Epithelial cell of proximal tubule (primary cell): ENCODE results near the gene RUFY4. TPM values are rescaled to one million over a fixed set of nuclear protein-coding genes. Genes with fewer than 3 reads are reported as not detected.

Experiments used
- DNase-seq: peaks from one replicate; pipeline ENCODE4 v3.0.0-alpha.2; 2011; ENCODE audit warnings: low read depth
- H3K4me3 ChIP-seq: 2 replicates; pipeline ENCODE4 v1.5.1; 2011; ENCODE audit warnings: low read depth, mild to moderate bottlenecking, low read length
- total RNA-seq: library from RNA; depleted of rRNA; stranded (reverse); fragments of >200 nt; gene quantifications from 2 replicates; pipeline ENCODE4 v1.2.3, GENCODE V29; 2015
- TF ChIP-seq, protein P1 (sequence below): conservative IDR thresholded peaks from 2 replicates; pipeline ENCODE4 v1.5.1; 2012; ENCODE audit warnings: low read depth, mild to moderate bottlenecking, low read length

The RUFY4 gene
- total RNA-seq, 1 donor from 2014 or later = not detected

DNA sequence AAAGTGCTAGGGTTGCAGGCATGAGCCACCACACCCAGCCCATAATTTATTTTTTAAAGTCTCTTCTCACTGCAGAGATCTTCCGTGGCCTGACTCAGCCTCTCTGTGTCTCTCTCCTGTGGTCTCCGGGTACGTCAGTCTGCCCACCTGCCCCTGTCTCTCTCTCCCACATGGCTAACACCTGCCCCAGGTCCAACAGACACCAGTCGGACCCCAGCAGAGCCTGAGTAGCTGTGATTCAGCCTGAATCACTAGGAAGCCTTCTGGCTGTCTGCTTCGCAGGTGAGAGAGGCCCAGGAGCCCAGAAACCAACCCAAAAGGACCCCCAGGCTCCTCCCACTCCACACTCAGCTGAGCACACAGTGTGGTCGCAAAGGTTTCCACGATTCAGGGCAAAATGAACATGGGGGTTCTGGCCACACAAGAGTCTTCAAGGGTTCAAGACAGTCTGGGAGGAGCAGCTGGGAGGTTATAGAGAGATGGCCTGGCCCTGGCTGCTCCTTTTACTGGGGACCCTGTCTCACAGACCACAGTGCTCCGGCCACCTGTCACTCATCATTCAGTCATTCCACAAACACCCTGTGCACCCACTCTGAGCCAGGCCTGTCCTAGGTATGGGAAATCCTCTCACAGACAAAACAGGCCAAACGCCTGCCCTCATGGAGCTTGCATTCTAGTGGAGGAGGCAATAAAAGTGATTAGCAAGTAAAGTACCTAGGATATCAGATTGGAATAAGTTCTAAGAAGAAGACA lies 8.6 kb downstream of the RUFY4 start:
- DNase-seq = no peak
- TF ChIP-seq, protein P1, sequence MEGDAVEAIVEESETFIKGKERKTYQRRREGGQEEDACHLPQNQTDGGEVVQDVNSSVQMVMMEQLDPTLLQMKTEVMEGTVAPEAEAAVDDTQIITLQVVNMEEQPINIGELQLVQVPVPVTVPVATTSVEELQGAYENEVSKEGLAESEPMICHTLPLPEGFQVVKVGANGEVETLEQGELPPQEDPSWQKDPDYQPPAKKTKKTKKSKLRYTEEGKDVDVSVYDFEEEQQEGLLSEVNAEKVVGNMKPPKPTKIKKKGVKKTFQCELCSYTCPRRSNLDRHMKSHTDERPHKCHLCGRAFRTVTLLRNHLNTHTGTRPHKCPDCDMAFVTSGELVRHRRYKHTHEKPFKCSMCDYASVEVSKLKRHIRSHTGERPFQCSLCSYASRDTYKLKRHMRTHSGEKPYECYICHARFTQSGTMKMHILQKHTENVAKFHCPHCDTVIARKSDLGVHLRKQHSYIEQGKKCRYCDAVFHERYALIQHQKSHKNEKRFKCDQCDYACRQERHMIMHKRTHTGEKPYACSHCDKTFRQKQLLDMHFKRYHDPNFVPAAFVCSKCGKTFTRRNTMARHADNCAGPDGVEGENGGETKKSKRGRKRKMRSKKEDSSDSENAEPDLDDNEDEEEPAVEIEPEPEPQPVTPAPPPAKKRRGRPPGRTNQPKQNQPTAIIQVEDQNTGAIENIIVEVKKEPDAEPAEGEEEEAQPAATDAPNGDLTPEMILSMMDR = no peak
- H3K4me3 ChIP-seq = no peak overlapping the region

DNA sequence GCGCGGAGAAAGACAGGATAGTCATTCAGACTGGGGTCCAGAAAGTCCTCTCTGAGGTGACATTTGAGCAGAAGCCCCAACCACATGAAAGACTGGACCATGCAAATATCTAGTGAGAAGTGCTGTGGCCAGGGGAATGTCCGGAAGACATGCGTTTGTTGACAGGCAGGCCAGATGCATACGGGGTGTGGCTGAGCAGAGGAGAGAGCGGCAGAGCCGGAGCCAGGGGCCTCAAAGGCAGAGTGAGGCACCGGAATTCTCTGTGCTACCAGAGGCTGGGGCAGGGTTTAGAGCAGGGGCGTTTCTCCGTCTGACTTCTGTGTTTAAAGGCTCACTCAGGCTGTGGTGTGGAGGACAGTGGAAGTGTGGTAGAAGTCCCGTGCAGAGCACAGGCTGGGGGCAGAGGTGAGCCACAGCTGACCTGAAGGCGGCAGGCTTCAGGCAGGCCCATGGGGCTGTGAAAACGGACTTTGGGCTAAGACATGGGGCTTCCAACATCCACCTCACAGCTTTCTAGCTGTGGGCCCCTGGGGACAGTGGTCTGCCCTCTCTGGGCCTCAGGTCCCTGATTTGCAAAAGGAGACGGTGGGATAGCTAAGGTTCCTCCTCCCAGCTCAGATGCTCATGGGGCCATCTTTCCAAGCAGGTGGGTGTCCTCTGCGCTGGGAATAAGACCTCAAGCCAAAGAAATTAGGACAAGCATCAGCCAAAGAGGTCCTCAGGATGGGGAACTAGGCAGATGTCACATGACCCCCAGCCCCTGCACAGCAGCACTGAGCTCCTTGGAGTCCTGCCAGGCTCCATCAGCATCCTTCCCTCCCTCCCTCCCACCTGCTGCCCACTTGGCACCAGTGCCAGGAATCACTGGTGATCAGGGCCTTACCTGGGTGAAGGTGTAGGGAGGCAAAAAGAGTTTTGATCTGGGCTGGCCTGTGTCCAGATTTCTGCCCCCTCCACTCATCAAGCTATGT lies 11.2 kb downstream of the RUFY4 start:
- TF ChIP-seq, protein P1 = no peak
- no peak for DNase-seq
- H3K4me3 ChIP-seq = no peak overlapping the region

DNA sequence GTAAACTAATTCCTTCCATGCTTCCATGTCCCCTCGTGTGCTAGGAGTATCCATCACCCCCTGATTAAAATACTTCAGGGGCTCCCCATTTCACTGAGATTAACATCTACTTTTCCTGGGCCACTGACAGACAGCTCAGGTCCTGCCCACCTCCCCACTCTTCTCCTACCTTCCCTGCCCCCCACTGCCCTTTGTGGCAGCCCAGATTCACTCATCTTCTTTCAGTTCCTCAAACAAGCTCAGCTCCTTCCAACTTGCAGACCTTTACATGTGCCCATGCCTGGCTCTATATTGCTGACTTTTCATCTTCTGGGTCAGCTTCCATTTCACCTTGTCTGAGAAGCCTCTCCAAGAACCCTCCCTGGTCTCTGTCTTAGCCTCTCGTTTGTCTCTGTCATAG lies 12.0 kb downstream of the RUFY4 start:
- no peak overlapping the region for H3K4me3 ChIP-seq
- TF ChIP-seq, protein P1 = no peak
- no peak for DNase-seq

DNA sequence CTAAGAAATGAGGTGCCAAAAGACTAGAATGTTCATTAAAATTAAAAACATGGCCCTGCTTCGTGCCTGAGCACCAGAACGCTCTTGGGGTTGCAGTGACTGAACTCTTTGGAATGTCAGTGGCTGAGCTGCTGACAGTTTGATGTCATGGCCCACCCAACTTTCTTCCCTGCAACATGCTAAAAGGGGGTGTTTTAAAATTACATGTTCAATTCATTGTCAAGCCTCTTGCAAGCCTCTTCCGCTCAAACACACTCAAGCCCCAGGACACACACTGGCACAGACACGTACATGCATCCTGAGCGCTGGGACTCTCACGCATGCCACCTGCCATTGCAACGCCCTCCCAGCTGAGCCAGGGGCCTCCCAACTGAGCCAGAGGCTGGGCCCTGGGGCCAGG lies 12.6 kb downstream of the RUFY4 start:
- no peak for DNase-seq
- H3K4me3 ChIP-seq = no peak overlapping the region
- TF ChIP-seq, protein P1 = no peak

- DNase-seq = no peak
- H3K4me3 ChIP-seq = no peak overlapping the region
- TF ChIP-seq, protein P1 = no peak
Observed at GRCh38 chr2:218082586-218083351, 13.7 kb downstream of the RUFY4 start.

DNA sequence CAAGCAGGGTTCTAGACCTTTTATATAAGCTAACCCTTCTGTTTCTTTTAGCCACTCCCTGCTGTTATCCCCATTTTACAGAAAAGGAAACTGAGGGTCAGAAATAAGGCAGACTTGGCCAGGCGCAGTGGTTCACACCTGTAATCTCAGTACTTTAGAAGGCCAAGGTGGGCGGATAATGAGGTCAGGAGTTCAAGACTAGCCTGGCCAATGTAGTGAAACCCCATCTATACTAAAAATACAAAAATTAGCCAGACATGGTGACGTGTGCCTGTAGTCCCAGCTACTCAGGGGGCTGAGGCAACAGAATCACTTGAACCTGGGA lies 14.3 kb downstream of the RUFY4 start:
- DNase-seq = no peak
- TF ChIP-seq, protein P1 = no peak
- no peak overlapping the region for H3K4me3 ChIP-seq
